ENCODE results near the gene SMIM32.

The SMIM32 gene

DNA sequence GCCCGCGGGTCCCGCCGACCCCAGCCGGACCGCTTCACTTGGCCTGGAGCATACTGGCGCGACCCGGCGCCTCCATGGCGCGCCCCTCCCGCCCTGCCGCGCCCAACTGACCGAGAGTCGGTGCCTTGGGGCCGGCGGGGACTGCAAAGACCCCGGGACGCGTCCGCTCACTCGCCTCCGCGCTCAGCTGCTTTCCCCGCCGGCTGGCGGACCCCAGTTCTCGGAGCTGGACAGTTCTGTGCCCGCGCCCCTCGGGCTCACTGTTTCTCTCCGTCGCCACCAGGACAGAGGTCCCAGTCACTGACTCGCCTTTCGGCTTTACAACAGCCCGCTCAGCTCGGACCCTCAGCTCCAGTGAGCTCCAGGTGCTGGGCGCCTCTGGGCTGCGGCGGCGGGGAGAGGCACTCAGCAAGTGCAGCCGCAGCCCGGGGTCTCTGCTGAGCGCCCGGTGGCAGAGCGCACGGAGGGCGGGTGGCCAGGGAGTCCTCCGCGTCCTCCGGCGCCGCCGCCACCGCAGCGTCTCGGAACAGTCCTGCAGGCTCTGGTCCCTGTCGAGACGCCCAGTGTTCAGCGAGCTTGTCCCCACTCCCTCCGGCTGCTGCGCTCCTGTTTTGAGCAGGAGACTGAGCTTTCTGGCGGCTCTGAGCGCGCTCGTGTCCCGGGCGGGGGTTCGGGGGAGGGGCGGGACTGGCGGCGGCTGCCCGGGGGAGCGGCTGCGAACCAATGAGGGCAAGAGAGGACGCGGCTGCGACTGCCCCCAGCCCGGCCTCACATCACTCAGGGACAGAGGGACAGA, at the start of gene SMIM32:
SMIM32 (minus strand) TSS at position 637 of the 796 bp plus-strand sequence. CDS start 638 bp downstream, outside the sequence.
- peak; percentile 60 for DNase-seq

DNA sequence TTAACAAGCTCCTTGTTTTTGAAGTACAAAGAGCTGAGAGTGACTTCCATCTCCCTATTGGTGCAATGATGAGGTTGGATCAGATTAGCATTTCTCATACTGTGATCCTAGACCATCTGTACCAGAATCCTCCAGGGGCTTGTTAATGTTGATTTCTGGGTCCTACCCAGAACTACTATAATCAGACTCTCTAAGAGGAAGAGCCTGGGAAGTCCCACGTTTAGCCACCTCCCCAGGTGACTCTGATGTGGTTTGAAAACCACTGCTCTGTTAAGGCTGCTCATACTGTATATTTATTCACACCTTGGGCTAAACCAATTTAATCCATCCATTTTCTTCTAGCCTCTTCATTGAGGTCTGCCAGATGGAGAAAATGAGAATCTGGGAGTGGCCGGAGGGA, 49.6 kb upstream of the SMIM32 start:
- DNase-seq, result no peak

- DNase-seq, result no peak
Measured at GRCh38 chr5:136242136-136242535, 49.2 kb upstream of the SMIM32 start.

DNA sequence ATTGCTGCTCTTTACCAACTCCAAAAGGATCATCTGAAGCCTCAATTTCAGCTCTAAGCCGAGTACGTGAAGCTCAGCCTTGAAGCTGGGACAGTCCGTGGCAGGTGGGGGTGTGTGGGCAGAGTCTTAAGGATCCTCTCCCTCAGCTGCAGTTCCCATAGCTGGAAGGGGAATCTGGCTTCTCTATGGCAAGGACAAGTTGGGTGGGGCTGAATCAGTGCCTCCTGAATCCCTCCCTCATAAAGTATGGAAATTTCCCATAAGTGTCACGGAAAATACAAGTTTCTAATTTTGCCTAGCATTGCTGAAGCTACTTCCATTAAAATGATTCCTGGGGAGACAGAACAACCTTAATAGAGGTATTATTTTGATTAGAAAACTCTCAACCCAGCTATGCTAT, 47.9 kb upstream of the SMIM32 start:
- no peak for DNase-seq

DNA sequence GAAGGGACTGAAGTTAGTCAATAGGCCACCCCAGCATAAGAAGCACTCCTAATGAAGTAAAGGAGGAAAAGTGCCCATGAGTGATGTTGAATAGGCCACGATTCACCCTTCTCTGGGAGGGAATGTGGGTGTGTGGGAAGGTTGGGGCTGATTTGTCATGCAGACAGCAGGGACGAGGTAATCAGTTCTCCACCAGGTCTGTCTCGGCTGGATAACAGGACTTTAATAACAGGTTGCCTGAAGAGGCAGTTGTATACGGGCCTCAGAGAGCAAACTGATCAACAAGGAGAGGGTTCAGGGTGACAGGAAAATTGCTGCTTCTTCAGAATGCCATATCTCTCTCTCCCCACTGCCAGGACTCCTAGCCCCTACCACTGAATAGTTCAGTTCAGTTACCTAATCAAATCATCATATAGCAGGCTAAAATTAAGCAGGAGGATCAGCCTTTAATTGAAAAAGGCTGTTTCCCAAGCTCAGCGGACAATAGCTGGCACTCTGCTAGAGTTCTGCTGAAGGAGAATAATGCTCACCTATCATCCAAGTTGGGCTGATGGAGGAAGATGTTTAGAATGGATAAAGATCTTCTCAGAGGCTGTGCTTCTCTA, 43.6 kb upstream of the SMIM32 start:
- DNase-seq, result no peak

GRCh38 chr5:136235321-136235720, 42.4 kb upstream of the SMIM32 start:
- no peak for DNase-seq

DNA sequence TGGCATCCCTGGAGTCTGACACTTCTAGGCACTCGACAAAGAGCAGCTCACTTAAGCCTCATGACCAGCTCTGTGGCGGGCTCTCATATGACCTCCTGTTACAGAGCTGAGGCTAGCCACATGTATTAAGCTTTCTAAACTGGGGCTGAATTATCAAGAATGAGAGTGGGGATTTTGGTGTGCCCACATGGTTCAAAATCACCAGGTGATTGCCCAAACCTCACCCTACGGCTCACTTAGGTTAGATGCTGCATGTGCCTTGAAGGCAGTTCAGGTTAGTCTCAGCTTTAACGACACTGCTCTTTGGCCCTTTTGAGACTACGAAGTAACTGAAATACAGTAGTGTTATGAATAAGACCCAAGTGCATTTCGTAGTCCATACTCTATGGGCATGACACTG, 39.4 kb upstream of the SMIM32 start:
- DNase-seq, result no peak

- no peak for DNase-seq
Measured at GRCh38 chr5:136230176-136230575, 37.2 kb upstream of the SMIM32 start.

DNA sequence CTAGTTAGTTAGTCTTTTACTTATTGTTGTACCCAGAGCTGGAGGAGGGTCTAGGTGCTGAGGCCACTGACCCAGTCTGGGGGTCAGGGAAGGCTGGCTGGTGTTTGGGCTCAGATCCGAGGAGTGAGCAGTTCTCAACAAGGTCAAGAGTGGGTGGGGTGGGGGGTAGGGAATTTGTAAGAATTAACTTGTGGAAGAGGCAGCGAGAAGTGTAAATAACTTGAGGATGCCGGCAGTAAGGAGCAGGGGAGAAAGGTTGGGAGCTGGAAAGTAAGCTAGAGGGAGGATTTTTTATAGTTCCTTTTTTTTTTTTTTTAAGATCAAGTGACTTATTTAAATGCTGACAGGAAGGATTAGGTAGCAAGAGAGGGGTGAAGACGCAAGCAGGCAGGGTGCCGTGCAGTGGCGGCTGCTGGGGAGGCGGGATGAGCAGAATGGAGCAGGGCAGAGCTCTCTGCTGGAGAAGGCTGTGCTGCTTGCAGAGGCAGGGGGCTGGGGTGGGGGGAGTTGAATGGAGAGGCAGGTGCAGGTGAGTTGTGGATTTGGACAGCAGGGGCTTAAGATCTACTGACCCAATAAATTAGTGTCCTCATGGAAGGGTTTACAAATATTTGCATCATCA, 35.3 kb upstream of the SMIM32 start:
- DNase-seq, result no peak

GRCh38 chr5:136226401-136226800, 33.4 kb upstream of the SMIM32 start:
- no peak for DNase-seq

- no peak for DNase-seq
Measured at GRCh38 chr5:136225796-136226195, 32.8 kb upstream of the SMIM32 start.

- DNase-seq, result no peak
Measured at GRCh38 chr5:136222580-136223235, 29.7 kb upstream of the SMIM32 start.

GRCh38 chr5:136221340-136221739, 28.4 kb upstream of the SMIM32 start:
- no peak for DNase-seq

- DNase-seq, result no peak
Measured at GRCh38 chr5:136216230-136216629, 23.3 kb upstream of the SMIM32 start.

DNA sequence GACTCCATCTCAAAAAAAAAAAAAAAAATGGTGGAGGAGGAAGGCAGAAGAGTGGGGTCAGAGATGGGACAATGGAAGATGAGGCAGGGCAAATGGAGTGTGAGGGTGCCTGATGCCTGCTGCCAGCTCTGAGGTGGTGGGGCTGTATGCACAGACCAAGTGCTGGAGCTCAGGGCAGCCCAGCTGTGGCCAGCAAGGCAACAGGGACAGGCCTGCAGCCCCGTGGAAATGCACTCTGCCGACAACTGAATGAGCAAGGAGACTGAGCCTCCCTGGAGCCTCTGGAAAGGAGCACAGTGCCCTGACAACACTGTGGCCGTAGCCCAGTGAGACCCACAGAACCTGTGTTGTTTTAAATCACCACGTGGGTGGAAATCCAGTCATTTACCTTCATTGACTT, 22.9 kb upstream of the SMIM32 start:
- DNase-seq, result no peak

- DNase-seq, result no peak
Measured at GRCh38 chr5:136213919-136214493, 21.0 kb upstream of the SMIM32 start.

- DNase-seq, result peak; percentile 62
Measured at GRCh38 chr5:136212252-136212721, 19.3 kb upstream of the SMIM32 start.

DNA sequence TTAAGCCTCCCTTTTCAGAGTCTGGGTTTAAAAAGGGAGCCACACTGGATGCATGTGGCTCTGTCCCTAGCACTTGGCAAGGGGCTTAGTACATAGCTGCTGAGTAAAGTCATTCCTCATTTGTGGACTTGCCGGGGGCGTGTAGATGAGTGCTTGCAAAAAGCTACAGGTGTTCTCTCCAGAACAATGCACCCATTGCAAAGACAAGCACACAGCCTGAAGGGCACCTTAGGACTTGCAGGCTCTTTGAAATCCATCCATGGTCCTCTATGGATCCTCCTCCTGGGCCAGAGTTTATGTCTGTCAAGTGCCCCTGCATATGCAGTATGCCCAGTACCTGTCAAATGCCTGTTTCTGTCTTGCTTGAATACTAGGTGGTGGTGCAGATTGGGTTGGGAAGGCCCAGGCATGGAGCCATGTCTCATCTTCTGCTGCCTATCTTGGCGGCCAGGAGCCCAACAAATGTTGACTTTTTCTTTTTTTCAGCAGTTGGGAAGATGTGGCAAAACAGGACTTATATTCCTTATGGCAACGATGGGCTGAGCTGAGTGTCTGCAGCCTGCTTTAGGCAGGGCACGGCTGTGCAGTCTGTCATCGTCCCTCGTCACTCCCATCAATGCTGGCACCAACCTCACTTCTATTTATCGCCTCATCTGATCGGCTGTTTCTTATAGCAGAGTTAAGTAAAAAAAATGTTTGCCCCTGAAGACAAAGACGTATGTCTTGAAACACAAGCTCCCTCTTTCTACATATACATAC, 18.5 kb upstream of the SMIM32 start:
- no peak for DNase-seq

GRCh38 chr5:136210259-136210658, 17.3 kb upstream of the SMIM32 start:
- DNase-seq, result no peak

- DNase-seq, result no peak
Measured at GRCh38 chr5:136209346-136209910, 16.5 kb upstream of the SMIM32 start.

DNA sequence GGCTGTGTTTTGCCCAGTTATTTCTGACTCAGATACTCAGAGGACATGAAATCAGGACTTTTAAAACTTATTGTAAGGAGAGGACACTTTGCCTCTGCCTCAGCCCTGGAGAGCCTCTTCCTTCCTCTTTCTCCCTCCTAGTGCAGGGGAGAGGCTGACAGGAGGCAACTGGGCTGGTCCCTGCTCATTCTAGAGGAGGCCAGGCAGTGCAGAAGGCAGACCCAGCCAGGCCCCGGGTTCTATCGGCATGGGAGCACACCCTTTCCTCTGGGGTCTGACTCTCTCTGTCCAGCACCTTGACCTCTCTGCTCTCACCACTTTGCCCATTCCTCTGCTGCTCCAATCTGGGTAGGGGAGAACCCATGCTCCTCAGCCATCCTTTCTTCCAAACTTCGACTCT, 16.0 kb upstream of the SMIM32 start:
- DNase-seq, result no peak

DNA sequence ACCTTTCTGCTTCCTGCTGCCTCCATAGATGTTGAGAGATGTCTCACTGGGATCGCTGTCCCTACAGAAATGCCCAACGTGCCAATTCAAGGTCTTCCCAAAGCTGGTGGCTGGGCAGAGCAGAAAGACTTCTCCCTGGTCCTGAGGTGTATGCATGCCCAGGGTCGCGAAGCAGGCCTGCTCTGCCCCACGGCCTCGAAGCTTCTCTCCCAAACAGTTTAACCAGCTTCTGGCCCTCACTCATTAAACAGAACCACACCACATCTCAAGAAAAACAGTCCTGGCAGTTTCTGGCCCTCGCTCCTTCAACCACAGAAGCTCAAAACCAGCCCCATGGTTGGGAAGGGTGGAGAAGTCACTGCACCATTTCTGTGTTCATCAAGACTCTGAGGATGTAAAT, 14.7 kb upstream of the SMIM32 start:
- DNase-seq, result no peak
